GM21825 (cell line): Measurements from ENCODE around the gene OR2T10.
"Not testable (repeated sequence)": the region's sequence is repeated elsewhere in the genome, so short reads cannot be mapped to it uniquely, and the experiment has no call there.

ENCODE experiments used
- ATAC-seq: cut with Tn5 transposase; IDR thresholded peaks from one replicate; pipeline ENCODE4 v1.9.1; 2021; ENCODE audit warnings: mild to moderate bottlenecking, moderate library complexity; ENCODE audit not compliant: unreplicated experiment

Gene OR2T10

DNA sequence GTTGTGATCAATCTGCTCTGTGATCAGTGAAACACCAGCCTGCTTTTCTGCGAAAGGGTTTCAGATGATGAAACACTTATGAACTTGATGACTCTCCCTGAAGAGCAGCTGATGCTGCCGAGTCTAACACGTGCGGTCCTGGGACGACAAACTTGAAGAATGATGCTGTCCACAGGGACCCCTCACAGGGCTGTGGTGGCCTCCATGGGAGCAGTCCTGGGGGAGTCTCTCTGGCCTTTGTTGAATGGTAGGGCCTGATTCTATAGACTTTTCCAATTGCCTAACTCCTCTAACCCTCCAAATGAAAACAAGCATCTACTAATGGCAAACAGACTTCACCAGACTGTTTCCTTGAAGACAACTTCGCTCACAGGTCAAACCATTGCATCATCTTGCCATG, at the start of gene OR2T10:
TSS of gene OR2T10 (minus strand) at position 112 of the 400 bp plus-strand sequence. CDS start 3,932 bp downstream, outside the sequence.
- no peak for ATAC-seq

DNA sequence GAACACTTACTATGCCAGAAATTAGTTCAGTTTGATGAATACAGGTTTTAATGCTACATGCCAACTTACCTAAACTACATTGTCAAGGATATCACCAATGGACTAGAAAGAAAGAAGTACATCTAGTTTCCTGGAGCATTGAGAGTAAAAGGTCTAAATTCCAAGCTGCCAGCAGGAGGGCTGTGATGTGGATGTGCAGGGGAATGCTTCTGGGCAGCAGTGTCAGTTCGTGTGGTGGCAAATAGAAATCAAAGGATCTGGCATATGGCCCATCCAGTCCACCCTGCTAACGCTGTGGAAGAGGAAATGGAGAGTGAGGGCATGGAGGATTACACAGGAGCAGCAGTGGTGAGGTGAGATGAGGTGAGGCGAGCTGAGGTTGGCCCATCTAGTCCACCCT, 47.7 kb upstream of the OR2T10 start, which contains the start of gene OR2T35:
TSS of gene OR2T35 (minus strand) at position 101 of the 400 bp plus-strand sequence. CDS start 6,020 bp downstream, outside the sequence.
- not testable (repeated sequence) for ATAC-seq

DNA sequence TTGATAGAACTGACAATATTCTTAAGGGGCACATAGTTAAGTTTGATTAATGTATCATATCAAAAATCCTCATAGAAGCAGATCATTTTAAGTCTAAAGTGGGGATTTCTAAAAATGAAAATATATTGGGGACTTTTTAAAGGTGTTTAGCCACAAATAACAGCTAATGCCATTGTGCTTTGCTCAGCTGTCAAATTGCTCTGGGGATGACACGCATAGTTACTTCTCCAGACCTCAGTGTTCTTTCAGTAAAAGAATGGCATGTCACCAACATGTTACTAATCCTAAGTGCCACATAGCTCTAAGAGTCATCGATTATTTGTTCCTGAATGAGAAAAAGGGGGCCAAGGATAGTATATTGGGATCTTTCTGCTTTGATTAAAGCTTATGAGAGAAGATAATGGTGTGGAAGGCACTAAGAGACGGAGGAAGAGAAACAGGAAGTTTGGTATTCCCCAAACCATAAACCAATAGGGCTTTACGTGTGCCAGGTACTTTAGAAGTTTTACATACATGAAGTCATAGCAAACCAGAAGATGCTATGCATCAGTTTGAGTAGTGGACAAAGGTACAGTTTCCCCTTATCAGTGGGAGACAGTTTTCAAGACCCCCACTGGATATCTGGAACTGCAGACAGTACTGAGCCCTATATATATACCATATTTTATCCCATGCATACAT, 45.6 kb upstream of the OR2T10 start:
- ATAC-seq: peak; percentile 75

GRCh38 chr1:248641583-248641982, 44.1 kb upstream of the OR2T10 start:
- ATAC-seq: not testable (repeated sequence)

- peak; percentile 39 for ATAC-seq
Measured at GRCh38 chr1:248640906-248641305, 43.4 kb upstream of the OR2T10 start.

DNA sequence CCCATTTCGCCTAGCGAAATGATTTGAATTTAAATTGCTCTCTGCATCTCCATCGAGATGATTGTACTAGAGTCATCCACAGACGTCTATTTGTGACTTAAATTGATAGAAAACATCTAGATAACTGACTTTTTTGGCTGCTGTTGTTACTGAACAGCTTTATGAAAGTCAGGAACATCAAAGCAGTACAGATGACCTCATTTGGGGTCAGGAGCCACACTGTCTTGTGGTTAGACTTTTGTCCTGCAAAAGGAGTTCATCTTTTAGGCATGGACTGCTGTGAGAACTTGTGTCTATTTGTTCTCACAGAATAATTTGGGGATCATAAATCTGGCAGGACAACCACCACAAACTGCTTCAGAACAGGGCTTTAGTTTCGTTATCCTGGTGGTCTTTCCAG, 42.2 kb upstream of the OR2T10 start:
- not testable (repeated sequence) for ATAC-seq

DNA sequence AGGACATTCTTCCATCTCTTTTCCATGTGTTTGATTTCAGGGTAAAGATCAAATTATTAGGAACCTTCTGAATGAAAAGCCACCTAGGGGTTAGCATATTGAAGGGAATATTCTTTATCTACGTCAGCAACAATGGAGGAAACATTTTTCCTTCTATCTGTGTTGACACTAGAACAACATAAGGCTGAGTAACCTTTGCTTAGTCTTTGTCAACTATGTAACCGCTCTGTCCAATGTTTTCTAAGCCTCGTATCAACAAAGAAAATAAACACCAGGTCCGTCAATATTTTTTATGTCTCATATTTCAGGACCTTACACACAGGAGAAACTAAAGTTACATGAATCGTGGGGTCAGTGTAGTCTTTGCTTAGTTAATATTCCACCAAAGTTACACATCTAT, 39.1 kb upstream of the OR2T10 start:
- not testable (repeated sequence) for ATAC-seq

DNA sequence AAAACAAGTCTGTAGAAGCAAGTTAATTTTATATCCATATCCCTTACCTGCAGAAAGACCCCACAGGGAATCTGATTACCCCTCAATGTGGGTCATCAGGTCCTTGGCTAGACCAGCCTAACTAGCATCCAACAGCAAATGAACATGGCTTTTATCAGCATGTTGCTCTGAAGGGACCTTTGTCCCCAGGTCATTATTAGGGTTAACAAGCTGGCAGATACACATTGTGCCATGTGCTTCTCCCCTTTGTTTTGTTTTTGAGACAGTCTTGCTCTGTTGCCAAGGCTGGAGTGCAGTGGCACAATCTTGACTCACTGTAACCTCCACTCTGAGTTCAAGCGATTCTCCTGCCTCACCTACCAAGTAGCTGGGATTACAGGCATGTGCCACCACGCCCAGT, 37.5 kb upstream of the OR2T10 start, which contains the start of gene OR2T11:
TSS of gene OR2T11 (minus strand) at position 101 of the 400 bp plus-strand sequence. CDS start 7,963 bp downstream, outside the sequence.
- ATAC-seq: not testable (repeated sequence)

DNA sequence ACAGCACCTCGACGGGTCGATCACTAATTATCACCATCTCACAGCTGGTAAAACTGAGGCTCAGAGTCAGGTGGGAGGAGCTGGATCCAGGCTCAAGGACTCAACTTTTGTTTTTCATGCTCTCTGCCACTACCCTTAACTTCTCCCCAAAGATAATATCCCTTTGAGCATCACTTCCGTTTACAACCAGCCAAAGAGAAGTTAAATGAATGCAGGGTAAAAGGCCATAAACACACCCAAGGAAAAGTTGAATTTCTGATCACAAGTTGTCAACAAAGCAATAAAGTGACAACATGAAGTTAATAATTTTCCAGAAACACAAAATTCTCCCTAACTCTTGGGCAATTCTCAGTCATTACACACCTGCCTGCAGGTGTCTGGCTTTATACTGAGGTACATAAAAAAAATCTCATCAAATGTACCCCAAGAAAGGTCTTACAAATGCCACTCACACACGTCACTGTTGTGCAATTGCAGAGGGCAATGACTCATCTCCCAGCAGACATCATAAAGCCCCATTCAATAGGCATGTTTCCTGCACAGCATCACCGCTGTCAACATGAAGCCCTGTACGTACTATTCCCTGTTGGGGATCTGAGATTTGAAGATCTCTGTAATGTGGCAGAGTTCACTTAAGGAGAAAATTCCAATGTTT, 34.0 kb upstream of the OR2T10 start:
- no peak for ATAC-seq

DNA sequence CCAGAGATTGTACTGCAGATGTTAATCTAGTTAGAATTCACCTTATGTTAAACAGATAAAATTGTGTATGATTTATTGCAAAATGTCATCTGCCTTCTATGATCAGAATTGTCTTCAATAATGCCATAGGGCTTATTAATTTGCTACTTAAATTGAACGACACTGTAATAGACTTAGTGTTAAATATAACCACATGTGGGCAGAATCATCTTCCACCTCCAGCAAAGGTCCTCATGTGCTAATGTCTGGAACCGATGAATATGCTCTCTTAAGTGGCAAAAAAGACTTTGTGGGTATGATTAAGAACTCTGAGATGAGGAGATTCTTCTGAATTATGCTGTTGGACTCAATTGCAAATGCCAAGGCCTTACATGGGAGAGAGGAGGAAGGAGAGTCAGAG, 33.1 kb upstream of the OR2T10 start:
- no peak for ATAC-seq

GRCh38 chr1:248627971-248628844, 30.7 kb upstream of the OR2T10 start:
- ATAC-seq: peak; percentile 95

GRCh38 chr1:248625971-248626370, 28.5 kb upstream of the OR2T10 start:
- no peak for ATAC-seq

DNA sequence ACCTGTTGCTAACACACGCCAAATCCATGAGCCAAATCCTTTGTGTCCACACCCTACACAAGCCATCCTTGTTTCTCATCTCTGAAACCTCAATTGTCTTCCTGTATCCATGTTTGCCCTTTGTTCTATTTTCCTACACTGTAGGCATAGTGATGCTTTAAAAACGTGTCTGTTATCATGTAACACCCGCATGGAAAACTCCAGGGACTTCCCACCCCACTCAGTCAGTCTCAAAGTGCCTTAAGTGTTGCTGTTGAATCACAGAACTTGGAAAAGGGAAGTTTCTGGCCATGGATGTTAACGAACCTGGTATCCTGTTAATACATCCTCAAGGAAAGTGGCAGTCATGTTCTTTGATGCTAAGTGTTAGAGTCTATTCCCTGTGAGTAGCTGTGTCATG, 27.7 kb upstream of the OR2T10 start:
- no peak for ATAC-seq

- peak; percentile 97 for ATAC-seq
Measured at GRCh38 chr1:248622570-248623001, 25.1 kb upstream of the OR2T10 start.

DNA sequence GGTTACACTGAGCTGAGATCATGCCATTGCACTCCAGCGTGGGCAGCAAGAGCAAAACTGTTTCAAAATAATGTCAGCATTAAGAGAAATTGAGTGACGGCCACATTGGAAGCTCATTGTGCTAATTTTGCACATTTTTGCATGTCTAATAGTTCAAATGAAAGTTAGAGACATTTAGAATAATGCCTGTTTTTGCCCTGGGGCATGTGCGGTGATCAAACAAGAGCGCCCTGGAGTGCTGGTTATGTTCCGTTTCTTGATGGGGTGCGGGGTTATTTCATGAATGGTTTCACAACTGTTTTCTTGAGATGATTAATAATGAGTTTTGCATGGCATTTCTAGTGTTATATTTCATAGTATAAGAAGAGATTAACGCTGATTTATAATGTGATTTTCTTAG, 24.3 kb upstream of the OR2T10 start:
- ATAC-seq: no peak

DNA sequence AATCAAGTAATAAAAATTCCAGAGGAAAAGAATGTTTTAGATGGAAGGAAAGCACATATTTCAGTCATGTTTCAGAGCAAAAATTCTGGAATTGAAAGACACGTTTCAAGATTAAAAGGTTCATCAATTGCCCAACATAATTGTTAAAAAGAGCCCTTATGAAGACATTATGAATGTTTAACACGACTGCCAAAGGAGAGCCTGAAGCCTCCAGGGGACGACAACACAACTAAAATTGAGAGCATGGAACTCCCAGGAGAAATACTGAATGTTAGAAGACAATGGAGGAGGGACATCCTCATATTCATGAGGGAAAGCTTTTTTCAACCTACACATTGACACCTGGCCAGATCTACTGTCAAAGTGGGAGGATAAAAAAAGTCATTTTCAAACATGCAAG, 21.4 kb upstream of the OR2T10 start:
- no peak for ATAC-seq

GRCh38 chr1:248618119-248618518, 20.6 kb upstream of the OR2T10 start:
- no peak for ATAC-seq

- ATAC-seq: peak; percentile 43
Measured at GRCh38 chr1:248613742-248614141, 16.2 kb upstream of the OR2T10 start.

- ATAC-seq: no peak
Measured at GRCh38 chr1:248611883-248612414, 14.4 kb upstream of the OR2T10 start.

- no peak for ATAC-seq
Measured at GRCh38 chr1:248610301-248610700, 12.8 kb upstream of the OR2T10 start.

GRCh38 chr1:248599396-248599795, 1.9 kb upstream of the OR2T10 start:
- no peak for ATAC-seq
